ENCODE data around the gene DNMT3L. TPM values are rescaled to one million over a fixed set of nuclear protein-coding genes. Genes with fewer than 3 reads are reported as not detected.
"Not testable (repeated sequence)": the region's sequence is repeated elsewhere in the genome, so short reads cannot be mapped to it uniquely, and the experiment has no call there.

DNMT3L gene
- total and polyA plus RNA-seq, 2 donors, result not detected

- not testable (repeated sequence) for H3K36me3 ChIP-seq (ENCODE audit: insufficient read depth); DNase-seq (ENCODE audit: extremely low spot score)
- WGBS, result 95% methylated on average over 5 of the region's 9 CpGs
These were observed 34.1 kb downstream of the DNMT3L start for GRCh38 chr21:44227614-44228013.

GRCh38 chr21:44225605-44226004, 36.1 kb downstream of the DNMT3L start:
- H3K27ac ChIP-seq (ENCODE audit: low read depth); H3K36me3 ChIP-seq (ENCODE audit: insufficient read depth); DNase-seq (ENCODE audit: extremely low spot score); H3K4me1 ChIP-seq (ENCODE audit: insufficient read depth); H3K4me3 ChIP-seq (ENCODE audit: low read depth, low read length): not testable (repeated sequence)
- 100% methylated on average over 1 of the region's 6 CpGs for WGBS

More at GRCh38 chr21:44227614-44228013, 34.1 kb downstream of the DNMT3L start:
- not testable (repeated sequence) for H3K4me1 ChIP-seq (ENCODE audit: insufficient read depth); H3K4me3 ChIP-seq (ENCODE audit: low read depth, low read length); H3K27ac ChIP-seq (ENCODE audit: low read depth)

- H3K36me3 ChIP-seq (ENCODE audit: insufficient read depth); H3K4me1 ChIP-seq (ENCODE audit: insufficient read depth); DNase-seq (ENCODE audit: extremely low spot score); H3K4me3 ChIP-seq (ENCODE audit: low read depth, low read length); H3K27ac ChIP-seq (ENCODE audit: low read depth): not testable (repeated sequence)
- no CpG with 5 or more reads among the region's 5 CpGs for WGBS
These were observed 38.4 kb downstream of the DNMT3L start for GRCh38 chr21:44223334-44223733.

- not testable (repeated sequence) for DNase-seq (ENCODE audit: extremely low spot score); H3K36me3 ChIP-seq (ENCODE audit: insufficient read depth); H3K4me1 ChIP-seq (ENCODE audit: insufficient read depth); H3K27ac ChIP-seq (ENCODE audit: low read depth); H3K4me3 ChIP-seq (ENCODE audit: low read depth, low read length)
- WGBS, result no CpG with 5 or more reads among the region's 18 CpGs
These were observed 41.0 kb downstream of the DNMT3L start for GRCh38 chr21:44220674-44221073.

GRCh38 chr21:44218461-44218860, 43.2 kb downstream of the DNMT3L start:
- not testable (repeated sequence) for H3K36me3 ChIP-seq (ENCODE audit: insufficient read depth); DNase-seq (ENCODE audit: extremely low spot score); H3K4me1 ChIP-seq (ENCODE audit: insufficient read depth); H3K4me3 ChIP-seq (ENCODE audit: low read depth, low read length); H3K27ac ChIP-seq (ENCODE audit: low read depth)
- no CpG with 5 or more reads among the region's 8 CpGs for WGBS

- H3K4me3 ChIP-seq (ENCODE audit: low read depth, low read length); DNase-seq (ENCODE audit: extremely low spot score); H3K27ac ChIP-seq (ENCODE audit: low read depth); H3K36me3 ChIP-seq (ENCODE audit: insufficient read depth); H3K4me1 ChIP-seq (ENCODE audit: insufficient read depth): not testable (repeated sequence)
- no CpG with 5 or more reads among the region's 2 CpGs for WGBS
These were observed 49.7 kb downstream of the DNMT3L start for GRCh38 chr21:44211978-44212377.

GRCh38 chr21:44211574-44211973, 50.1 kb downstream of the DNMT3L start:
- WGBS, result no CpG with 5 or more reads among the region's 3 CpGs
- not testable (repeated sequence) for H3K4me3 ChIP-seq (ENCODE audit: low read depth, low read length); H3K4me1 ChIP-seq (ENCODE audit: insufficient read depth); H3K27ac ChIP-seq (ENCODE audit: low read depth); DNase-seq (ENCODE audit: extremely low spot score); H3K36me3 ChIP-seq (ENCODE audit: insufficient read depth)

GRCh38 chr21:44207860-44208646, 53.6 kb downstream of the DNMT3L start:
- not testable (repeated sequence) for H3K4me3 ChIP-seq (ENCODE audit: low read depth, low read length); H3K27ac ChIP-seq (ENCODE audit: low read depth); H3K36me3 ChIP-seq (ENCODE audit: insufficient read depth); DNase-seq (ENCODE audit: extremely low spot score); H3K4me1 ChIP-seq (ENCODE audit: insufficient read depth)
- WGBS, result 70% methylated on average over 3 of the region's 15 CpGs

- no CpG with 5 or more reads among the region's 33 CpGs for WGBS
- not testable (repeated sequence) for H3K27ac ChIP-seq (ENCODE audit: low read depth); H3K4me1 ChIP-seq (ENCODE audit: insufficient read depth); H3K36me3 ChIP-seq (ENCODE audit: insufficient read depth); DNase-seq (ENCODE audit: extremely low spot score); H3K4me3 ChIP-seq (ENCODE audit: low read depth, low read length)
These were observed 54.7 kb downstream of the DNMT3L start for GRCh38 chr21:44206698-44207676.

GRCh38 chr21:44206187-44206586, 55.5 kb downstream of the DNMT3L start:
- DNase-seq (ENCODE audit: extremely low spot score); H3K36me3 ChIP-seq (ENCODE audit: insufficient read depth); H3K4me3 ChIP-seq (ENCODE audit: low read depth, low read length); H3K27ac ChIP-seq (ENCODE audit: low read depth); H3K4me1 ChIP-seq (ENCODE audit: insufficient read depth): not testable (repeated sequence)
- WGBS, result no CpG with 5 or more reads among the region's 24 CpGs

- not testable (repeated sequence) for H3K4me3 ChIP-seq (ENCODE audit: low read depth, low read length); H3K36me3 ChIP-seq (ENCODE audit: insufficient read depth); H3K4me1 ChIP-seq (ENCODE audit: insufficient read depth); H3K27ac ChIP-seq (ENCODE audit: low read depth); DNase-seq (ENCODE audit: extremely low spot score)
- WGBS, result no CpG with 5 or more reads among the region's 30 CpGs
These were observed 59.0 kb downstream of the DNMT3L start for GRCh38 chr21:44202590-44203299.

- H3K36me3 ChIP-seq (ENCODE audit: insufficient read depth); H3K4me1 ChIP-seq (ENCODE audit: insufficient read depth); DNase-seq (ENCODE audit: extremely low spot score); H3K4me3 ChIP-seq (ENCODE audit: low read depth, low read length); H3K27ac ChIP-seq (ENCODE audit: low read depth): not testable (repeated sequence)
- WGBS, result 91% methylated on average over 11 of the region's 11 CpGs
These were observed 61.7 kb downstream of the DNMT3L start for GRCh38 chr21:44199997-44200396.

GRCh38 chr21:44199448-44199847, 62.2 kb downstream of the DNMT3L start:
- Histone ChIP-seq H3K27ac (ENCODE audit: low read depth) (no peak overlapping the region), H3K4me1 (ENCODE audit: insufficient read depth) (no peaks in the 10 kb centered on the region), H3K4me3 (ENCODE audit: low read depth, low read length) (no peak overlapping the region), H3K36me3 (ENCODE audit: insufficient read depth) (no peaks in the 10 kb centered on the region)
- WGBS, result 82% methylated on average over 15 of the region's 15 CpGs
- no peak for DNase-seq (ENCODE audit: extremely low spot score)

Data from urinary bladder (tissue), 4 donors.